Astrocyte of the hippocampus (primary cell): ENCODE results near the gene CEP131.

ENCODE experiments used
- DNase-seq: peaks from one replicate; pipeline ENCODE4 v3.0.0; 2011; ENCODE audit warnings: low read depth, low spot score

The CEP131 gene

GRCh38 chr17:81200201-81200600, 22.6 kb downstream of the CEP131 start:
- no peak for DNase-seq

GRCh38 chr17:81199482-81199830, 23.3 kb downstream of the CEP131 start:
- DNase-seq, result no peak

GRCh38 chr17:81198826-81199481, 23.8 kb downstream of the CEP131 start:
- no peak for DNase-seq

DNA sequence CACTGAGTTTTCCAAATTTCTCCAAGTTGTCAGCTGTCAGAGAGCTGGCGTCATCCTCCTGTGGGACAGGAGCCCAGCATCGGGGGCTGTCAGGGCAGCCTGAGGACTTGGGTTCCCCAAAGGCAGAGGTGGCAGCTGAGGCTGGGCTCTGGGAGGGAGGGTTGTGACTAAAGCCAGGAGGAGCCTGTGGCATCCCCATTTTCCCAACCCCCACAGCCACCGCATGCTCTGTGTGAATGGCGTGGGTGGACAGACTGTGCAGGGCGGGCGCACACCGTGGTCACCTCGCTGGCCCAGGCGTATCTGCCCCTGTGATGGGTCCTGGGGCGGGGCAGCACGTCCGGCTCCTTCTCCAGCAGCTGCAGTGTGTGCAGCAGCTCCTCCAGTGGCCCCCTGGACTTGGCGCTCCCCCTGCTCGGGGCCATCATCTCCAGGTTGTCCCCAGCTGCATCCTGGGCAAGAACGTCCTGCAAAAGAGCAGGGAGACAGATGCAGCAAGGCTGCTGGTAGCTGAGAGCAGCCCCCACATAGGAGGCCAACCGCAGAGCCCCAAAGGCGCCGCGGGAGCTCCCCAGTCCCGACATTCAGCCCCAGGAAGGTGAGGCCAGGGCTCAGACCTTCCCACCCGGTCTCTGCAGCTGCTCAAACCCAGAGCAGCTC, 24.8 kb downstream of the CEP131 start:
- no peak for DNase-seq

DNA sequence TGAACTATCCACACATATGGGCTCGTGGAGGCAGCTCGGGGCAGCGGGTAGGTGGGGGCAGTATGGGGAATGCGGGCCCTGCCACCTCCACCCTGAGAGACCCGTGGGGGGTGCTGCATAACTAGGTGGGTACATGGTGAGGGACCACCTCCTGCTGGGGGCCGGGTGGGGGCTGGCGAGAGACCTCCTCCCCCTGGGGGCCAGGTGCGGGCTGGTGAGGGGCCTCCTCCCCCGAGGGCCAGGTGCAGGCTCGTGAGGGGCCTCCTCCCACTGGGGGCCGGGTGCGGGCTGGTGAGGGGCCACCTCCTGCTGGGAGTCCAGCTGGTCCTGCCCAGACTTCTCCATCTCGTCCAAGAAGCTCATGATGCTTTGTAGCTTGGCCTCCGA, 25.4 kb downstream of the CEP131 start:
- no peak for DNase-seq

GRCh38 chr17:81196505-81197408, 26.0 kb downstream of the CEP131 start:
- no peak for DNase-seq

DNA sequence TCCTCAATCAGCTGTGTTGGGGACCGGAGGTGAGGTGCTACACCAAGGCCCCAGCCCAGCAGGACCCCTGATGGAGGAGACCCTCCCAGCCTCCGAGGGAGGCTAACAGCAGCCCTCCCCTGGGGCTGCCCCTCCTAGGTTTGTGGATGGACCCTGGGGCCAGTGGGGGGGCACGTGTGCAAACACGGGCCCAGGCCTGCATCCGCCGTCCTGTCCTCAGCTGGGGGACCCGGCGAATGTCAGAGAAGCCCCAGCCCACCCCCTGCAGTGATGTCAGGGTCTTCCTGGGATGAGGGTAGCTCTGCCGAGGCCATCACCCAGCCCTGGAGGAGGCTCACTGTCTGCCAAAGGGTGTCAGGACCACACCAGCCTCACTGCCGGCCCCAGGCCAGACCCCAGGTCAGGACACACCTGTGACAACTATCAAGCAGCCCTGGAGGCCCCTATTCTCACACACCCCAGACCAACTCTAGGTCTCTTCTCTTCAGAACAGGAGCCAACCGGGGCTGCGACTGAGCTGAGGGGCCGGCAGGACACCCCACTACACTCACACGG, 26.7 kb downstream of the CEP131 start:
- no peak for DNase-seq

DNA sequence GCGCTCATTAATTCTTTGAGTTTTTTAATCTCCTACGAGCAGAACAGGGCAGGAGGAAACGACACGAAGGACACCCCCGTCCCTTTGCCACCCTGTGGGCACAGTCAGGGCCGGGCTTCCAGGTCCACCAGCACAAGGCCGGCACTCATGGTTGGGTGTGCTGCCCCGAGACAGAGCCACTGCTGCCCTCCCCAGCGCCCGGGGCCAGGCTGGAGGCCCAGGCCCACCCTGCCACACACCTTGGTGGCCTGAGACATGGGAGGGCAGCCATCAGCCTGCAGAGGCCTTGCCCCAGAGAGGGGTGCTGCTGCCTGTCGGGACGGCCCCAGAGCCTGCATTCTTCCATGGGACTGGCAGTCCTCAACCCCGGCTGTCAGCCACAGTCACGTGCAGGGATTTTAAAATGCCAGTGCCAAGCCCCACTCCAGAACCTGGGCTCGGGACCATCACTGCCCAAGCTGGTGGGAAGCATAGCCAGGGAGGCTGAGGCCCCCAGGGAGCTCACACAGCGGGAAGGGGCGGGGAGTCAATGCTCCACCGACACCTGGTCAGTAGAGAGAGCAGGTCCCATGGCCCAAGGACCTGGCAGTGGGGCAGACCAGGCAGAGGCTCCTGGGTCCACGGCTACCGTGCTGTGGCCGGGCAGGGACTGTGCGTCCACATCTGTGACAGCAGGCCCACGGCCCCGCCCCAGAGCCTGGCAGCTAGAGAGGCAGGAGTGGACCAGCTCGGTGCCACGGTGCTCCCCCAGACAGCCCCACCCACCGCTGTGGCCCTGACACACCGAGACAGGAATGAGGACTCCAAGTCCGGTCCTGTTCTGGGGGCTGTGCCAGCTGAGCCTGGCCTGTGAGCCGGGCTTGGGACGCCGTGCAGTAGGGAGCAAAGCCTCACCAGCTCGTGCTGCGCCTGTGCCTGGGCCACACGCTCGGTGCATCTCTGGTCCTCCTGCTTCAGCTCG, 27.5 kb downstream of the CEP131 start:
- no peak for DNase-seq

DNA sequence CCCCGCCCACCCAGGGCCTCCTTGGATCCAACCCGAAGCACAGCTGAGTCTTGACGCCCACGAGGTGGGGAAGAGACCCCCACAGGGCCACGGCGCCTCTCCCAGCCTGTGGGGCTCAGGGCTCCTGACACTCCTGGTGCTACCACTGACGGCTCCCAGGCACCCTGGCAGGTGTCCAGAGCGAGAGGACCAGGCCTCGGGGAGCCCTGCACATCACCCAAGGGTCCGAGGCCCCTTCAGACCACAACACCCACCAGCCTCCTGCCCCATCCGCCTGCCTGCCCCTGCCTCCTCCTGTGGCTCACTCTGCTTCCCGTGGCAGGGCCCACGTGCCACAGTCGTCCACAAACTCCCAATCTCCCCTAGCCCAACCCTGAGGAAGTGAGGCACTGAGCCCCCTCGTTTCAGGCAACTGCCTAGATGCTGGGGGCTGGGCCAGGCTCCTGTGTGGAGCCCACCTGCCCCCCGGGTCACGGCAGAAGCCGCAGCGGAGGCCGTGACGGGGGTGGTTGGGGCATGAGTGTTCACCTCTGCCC, 28.5 kb downstream of the CEP131 start:
- no peak for DNase-seq

- no peak for DNase-seq
These were observed 29.1 kb downstream of the CEP131 start for GRCh38 chr17:81193470-81194224.

DNA sequence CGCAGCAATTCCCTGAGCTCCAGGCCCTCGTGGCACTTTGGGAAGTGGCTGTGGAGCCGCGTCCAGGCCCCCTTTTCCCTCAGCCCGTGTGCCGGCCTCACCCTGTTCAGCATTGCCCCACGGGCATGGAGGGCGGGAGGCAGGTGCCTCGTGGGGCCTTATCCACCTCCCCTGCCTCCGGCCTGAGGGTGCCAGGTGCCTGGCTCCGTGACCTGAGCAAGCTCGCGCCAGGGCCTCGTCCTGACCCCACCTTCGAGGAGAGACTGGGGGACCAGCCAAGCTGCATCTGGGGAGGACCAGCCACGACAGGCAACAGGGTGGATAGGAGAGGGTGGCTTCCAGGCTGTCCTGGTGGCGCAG, 29.7 kb downstream of the CEP131 start:
- DNase-seq, result no peak

DNA sequence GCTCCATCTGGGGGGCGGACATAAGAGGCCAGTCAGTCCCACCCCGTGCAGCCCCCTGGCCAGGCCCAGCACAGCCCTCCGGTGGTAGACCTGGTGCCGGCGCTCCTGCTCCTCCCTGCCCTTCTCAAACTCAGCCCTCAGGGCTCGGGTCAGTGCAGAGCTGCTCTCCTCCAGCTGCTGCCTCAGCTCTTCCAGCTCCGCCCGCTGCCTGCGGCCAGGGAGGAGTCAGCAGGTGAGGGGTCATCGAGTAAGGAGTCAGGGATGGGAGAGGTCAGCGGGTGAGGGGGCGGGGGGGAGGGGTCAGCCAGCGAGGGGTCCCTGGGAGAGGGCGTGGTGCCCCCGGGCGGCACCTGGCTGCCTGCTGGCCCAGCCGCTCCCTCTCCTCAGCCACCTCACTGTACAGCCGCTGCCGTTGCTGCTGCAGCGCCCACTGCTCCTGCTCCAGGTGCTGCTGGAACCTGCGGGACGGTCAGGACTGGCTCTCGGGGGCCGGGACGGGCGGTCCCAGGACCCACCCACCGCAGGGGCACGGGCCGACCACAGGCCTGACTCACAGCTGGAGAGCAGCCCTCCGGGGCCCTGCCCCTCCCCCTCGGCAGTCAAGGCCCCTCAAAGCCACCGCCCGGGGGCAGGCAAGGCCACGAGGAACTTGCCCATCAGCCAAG, 30.2 kb downstream of the CEP131 start:
- no peak for DNase-seq

DNA sequence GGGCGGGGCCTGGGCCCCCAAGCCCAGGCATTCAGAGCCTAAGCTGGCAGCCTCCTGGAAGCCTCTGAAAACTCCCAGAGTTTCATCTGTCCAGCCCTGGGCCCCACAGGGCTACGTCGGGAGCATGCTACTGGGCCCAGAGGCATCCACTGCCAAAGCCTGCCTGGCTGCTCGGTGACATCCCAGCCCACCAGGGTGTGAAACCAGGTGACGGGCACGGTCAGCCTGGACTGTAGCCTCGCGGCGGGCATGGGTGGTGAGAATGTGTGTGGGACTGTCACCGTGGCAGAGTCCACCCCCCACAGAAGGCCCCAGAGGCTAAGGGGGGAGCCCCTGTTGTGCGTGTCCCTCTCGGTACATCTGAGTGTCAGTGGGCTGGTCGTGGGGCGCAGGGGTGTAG, 31.1 kb downstream of the CEP131 start:
- DNase-seq, result no peak

- DNase-seq, result no peak
These were observed 31.6 kb downstream of the CEP131 start for GRCh38 chr17:81191116-81191515.

DNA sequence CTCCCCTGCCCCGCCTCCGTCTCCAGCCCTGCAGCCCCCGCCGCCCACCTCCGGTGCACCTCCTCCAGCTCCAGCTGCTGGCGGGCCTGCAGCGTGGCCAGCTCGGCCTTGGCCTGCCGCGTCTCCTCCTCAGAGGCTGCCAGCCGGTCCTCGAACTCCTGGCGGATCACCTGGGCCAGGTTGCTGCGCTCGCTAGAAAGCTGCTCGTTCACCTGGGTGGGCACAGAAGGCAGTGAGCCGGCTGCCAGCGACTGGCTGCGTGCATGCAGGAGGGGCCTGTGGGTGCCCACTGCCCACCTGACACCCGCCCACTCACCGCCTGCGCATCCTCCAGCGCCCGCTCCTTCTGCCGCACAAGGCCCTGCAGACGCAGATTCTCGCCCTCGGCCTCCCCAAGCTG, 32.2 kb downstream of the CEP131 start:
- DNase-seq, result no peak

DNA sequence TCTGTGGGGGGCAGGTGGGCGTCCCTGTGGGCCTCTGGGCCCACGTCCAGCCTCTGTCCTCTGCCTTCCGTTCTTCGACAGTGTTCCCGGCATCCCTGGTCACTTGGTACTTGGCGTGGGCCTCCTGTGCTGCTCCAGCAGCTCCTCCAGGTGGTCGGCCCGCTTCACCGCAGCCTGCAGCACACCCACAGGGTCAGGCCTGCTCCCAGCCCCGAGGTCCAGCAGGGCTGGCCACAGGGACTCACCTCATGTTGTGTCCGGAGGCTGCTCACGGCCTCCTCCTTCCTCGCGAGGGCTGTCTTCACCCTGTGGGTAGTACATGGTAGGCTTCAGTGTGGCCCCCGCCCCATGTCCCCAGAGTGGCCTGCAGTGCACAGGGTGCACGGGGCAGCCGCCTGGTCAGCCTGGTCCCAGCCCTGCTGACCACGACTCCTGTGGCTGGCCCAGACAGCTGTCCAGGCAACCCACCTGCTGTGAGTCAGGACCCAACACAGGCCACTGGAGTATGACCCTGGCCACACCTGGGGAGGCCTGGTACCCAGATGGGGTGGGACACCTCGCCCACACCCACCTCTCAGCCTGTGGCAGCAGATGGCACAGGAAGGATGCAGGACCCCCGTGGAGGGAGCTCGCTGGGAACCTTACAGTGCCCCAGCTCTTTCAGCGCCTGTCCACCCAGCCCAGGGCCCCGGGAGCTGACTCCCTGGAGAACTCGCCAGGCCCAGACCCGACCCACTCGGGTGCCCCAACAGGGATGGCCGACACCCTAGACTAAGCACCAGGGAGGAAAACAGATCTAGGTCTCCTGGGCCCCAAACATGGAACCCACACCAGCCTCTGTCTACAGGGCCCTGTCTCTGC, 32.9 kb downstream of the CEP131 start:
- peak; percentile 33 for DNase-seq

DNA sequence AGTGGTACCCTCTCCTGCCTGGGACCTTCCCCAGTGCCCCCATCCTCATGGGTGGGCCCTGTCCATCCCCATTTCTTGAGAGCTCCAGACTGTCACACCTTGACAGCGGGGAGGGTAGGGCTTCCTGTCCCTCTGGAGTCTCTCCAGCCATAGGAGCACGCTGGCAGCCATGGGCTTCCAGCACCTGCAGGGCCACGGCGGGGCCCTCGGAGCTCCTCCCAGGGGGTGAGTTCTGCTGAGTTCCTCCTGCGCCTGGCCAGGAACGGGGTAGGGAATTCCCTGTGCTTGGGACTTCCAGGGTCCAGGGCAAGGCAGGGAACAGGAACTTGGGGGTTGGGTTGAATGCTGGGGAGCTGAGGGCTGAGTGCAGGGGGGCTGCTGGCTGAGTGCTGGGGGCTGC, 33.7 kb downstream of the CEP131 start:
- DNase-seq, result no peak

GRCh38 chr17:81188491-81188840, 34.3 kb downstream of the CEP131 start:
- DNase-seq, result no peak
